Neural cell (in vitro differentiated cells): ENCODE data around the gene TRIM25. TPM values are rescaled to one million over a fixed set of nuclear protein-coding genes. Genes with fewer than 3 reads are reported as not detected.

Source experiments
- H2AFZ ChIP-seq: fragments of 200-600, 300-800 bp; sonication (generic), shearing (Covaris generic); 2 replicates; pipeline ENCODE4 v1.6.0; 2014; ENCODE audit warnings: low read depth, mild to moderate bottlenecking, antibody characterized with exemption, low read length, moderate library complexity
- H3F3A ChIP-seq: fragments of 200-600 bp; shearing (Covaris generic); 2 replicates; pipeline ENCODE4 v1.6.1; 2016; ENCODE audit warnings: mild to moderate bottlenecking, moderate library complexity, mixed read lengths, antibody characterized with exemption, low read length; ENCODE audit not compliant: insufficient read depth, poor library complexity, severe bottlenecking
- H3K27ac ChIP-seq: fragments of 200-600, 300-800 bp; sonication (generic), shearing (Covaris generic); 2 replicates; pipeline ENCODE4 v1.5.1; 2014; ENCODE audit warnings: mild to moderate bottlenecking, low read length, moderate library complexity
- H3K27me3 ChIP-seq: fragments of 300-800, 200-600 bp; sonication (generic), shearing (Covaris generic); 2 replicates; pipeline ENCODE4 v1.6.0; 2014; ENCODE audit warnings: mild to moderate bottlenecking, low read depth, low read length, moderate library complexity; ENCODE audit not compliant: insufficient read depth
- H3K36me3 ChIP-seq: fragments of 300-800, 200-600 bp; sonication (generic), shearing (Covaris generic); 2 replicates; pipeline ENCODE4 v1.5.1; 2014; ENCODE audit warnings: mild to moderate bottlenecking, antibody characterized with exemption, low read length, moderate library complexity; ENCODE audit not compliant: insufficient read depth
- H3K4me2 ChIP-seq: fragments of 300-800, 200-600 bp; sonication (generic), shearing (Covaris generic); 2 replicates; pipeline ENCODE4 v1.6.0; 2014; ENCODE audit warnings: mild to moderate bottlenecking, low read length
- H3K4me3 ChIP-seq: fragments of 300-800, 200-600 bp; sonication (generic), shearing (Covaris generic); 2 replicates; pipeline ENCODE4 v1.5.1; 2014; ENCODE audit warnings: mild to moderate bottlenecking, low read length, moderate library complexity
- H3K79me2 ChIP-seq: fragments of 200-600 bp; shearing (Covaris generic); replicated peaks from 2 replicates; pipeline ENCODE4 v1.6.0; 2014; ENCODE audit warnings: mild to moderate bottlenecking, low read length, moderate library complexity; ENCODE audit not compliant: insufficient read depth
- H3K9ac ChIP-seq: fragments of 300-800, 200-600 bp; sonication (generic), shearing (Covaris generic); 2 replicates; pipeline ENCODE4 v1.6.1; 2016; ENCODE audit warnings: mild to moderate bottlenecking, low read length, mixed read lengths
- H3K9me2 ChIP-seq: fragments of 200-600 bp; shearing (Covaris generic); 2 replicates; pipeline ENCODE4 v1.6.1; 2016; ENCODE audit warnings: mild to moderate bottlenecking, low read length, mixed read lengths; ENCODE audit not compliant: insufficient read depth
- H3K9me3 ChIP-seq: fragments of 200-600, 300-800 bp; sonication (generic), shearing (Covaris generic); 2 replicates; pipeline ENCODE4 v1.6.1; 2016; ENCODE audit warnings: mild to moderate bottlenecking, mixed run types, low read length, moderate library complexity, mixed read lengths
- H4K20me1 ChIP-seq: fragments of 200-600 bp; shearing (Covaris generic); 2 replicates; pipeline ENCODE4 v1.6.1; 2016; ENCODE audit warnings: mild to moderate bottlenecking, mixed run types; ENCODE audit not compliant: insufficient read depth
- EP300 ChIP-seq: fragments of 450-650 bp; conservative IDR thresholded peaks from 2 replicates; pipeline ENCODE4 v1.6.1; 2014; ENCODE audit warnings: antibody characterized with exemption, mild to moderate bottlenecking, moderate library complexity; ENCODE audit not compliant: poor library complexity, severe bottlenecking
- EZH2 ChIP-seq: fragments of 200-600, 300-800 bp; shearing (Covaris generic), sonication (generic); IDR thresholded peaks from 2 replicates; pipeline ENCODE4 v1.6.1; 2014; ENCODE audit warnings: antibody characterized with exemption, low read length, borderline replicate concordance, mild to moderate bottlenecking; ENCODE audit not compliant: insufficient read depth, poor library complexity, severe bottlenecking
- MXI1 ChIP-seq: fragments of 450-650 bp; conservative IDR thresholded peaks from 2 replicates; pipeline ENCODE4 v1.6.1; 2014; ENCODE audit warnings: antibody characterized with exemption, mild to moderate bottlenecking; ENCODE audit not compliant: poor library complexity, severe bottlenecking
- POLR2AphosphoS5 ChIP-seq: IDR thresholded peaks from 2 replicates; pipeline ENCODE4 v1.6.1; 2012
- RAD21 ChIP-seq: fragments of 450-650 bp; conservative IDR thresholded peaks from 2 replicates; pipeline ENCODE4 v1.6.1; 2014; ENCODE audit warnings: antibody characterized with exemption, mild to moderate bottlenecking, moderate library complexity
- SMC3 ChIP-seq: fragments of 450-650 bp; conservative IDR thresholded peaks from 2 replicates; pipeline ENCODE4 v1.6.1; 2014; ENCODE audit warnings: antibody characterized with exemption, mild to moderate bottlenecking, moderate library complexity; ENCODE audit not compliant: poor library complexity
- TAF1 ChIP-seq: IDR thresholded peaks from 2 replicates; pipeline ENCODE4 v1.6.1; 2012; ENCODE audit warnings: low read depth
- polyA plus RNA-seq: library from polyadenylated mRNA; depleted of rRNA; stranded (reverse); fragments of >200 nt; gene quantifications from 2 replicates; pipeline ENCODE4 v1.2.3, GENCODE V29; 2014
- TF ChIP-seq, protein P1 (sequence below): fragments of 450-650 bp; IDR thresholded peaks from 2 replicates; pipeline ENCODE4 v1.5.1; 2014; ENCODE audit warnings: antibody characterized with exemption, mild to moderate bottlenecking, moderate library complexity; ENCODE audit not compliant: poor library complexity, severe bottlenecking
- TF ChIP-seq, protein P2 (sequence below): IDR thresholded peaks from 2 replicates; pipeline ENCODE4 v1.6.1; 2012; ENCODE audit warnings: borderline replicate concordance

The TRIM25 gene
- polyA plus RNA-seq, 1 donor from 2014 or later, result 1.7 TPM

DNA sequence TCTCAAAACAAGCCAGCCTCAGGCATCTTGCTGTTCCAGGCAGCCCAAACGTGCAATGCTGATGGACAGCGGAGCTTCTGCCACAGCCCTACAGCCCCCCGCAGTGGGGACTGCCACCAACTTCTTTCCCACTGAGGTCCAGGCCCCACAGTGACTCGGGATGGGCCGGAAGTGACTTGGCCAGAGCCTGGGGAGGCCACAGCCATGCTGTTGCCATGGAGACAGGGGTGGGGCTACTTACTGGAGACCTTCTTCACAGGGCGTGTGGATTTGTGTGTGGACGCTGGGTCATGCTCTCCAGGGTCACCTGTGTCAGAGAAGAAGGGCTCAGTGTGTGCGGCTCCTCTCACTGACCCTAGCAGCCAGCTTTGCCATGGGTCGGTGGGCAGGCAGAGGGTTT, 15.0 kb downstream of the TRIM25 start:
- no peaks in the 10 kb centered on the region for H4K20me1 ChIP-seq
- H3K27ac ChIP-seq, result no peak overlapping the region
- H3K9ac ChIP-seq, result no peak overlapping the region
- no peaks in the 10 kb centered on the region for H3K9me2 ChIP-seq
- no peak overlapping the region for H3K4me3 ChIP-seq
- H3K27me3 ChIP-seq, result no peaks in the 10 kb centered on the region
- H3K4me2 ChIP-seq, result no peak overlapping the region
- TF ChIP-seq RAD21 (no peak), TAF1 (no peak), MXI1 (no peak), EP300 (no peak), SMC3 (no peak), EZH2 (no peak), POLR2AphosphoS5 (no peak)
- TF ChIP-seq, protein P1, sequence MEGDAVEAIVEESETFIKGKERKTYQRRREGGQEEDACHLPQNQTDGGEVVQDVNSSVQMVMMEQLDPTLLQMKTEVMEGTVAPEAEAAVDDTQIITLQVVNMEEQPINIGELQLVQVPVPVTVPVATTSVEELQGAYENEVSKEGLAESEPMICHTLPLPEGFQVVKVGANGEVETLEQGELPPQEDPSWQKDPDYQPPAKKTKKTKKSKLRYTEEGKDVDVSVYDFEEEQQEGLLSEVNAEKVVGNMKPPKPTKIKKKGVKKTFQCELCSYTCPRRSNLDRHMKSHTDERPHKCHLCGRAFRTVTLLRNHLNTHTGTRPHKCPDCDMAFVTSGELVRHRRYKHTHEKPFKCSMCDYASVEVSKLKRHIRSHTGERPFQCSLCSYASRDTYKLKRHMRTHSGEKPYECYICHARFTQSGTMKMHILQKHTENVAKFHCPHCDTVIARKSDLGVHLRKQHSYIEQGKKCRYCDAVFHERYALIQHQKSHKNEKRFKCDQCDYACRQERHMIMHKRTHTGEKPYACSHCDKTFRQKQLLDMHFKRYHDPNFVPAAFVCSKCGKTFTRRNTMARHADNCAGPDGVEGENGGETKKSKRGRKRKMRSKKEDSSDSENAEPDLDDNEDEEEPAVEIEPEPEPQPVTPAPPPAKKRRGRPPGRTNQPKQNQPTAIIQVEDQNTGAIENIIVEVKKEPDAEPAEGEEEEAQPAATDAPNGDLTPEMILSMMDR, result no peak
- no peaks in the 10 kb centered on the region for H3K79me2 ChIP-seq
- no peak overlapping the region for H2AFZ ChIP-seq
- no peaks in the 10 kb centered on the region for H3F3A ChIP-seq
- no peaks in the 10 kb centered on the region for H3K9me3 ChIP-seq
- H3K36me3 ChIP-seq, result no peaks in the 10 kb centered on the region

DNA sequence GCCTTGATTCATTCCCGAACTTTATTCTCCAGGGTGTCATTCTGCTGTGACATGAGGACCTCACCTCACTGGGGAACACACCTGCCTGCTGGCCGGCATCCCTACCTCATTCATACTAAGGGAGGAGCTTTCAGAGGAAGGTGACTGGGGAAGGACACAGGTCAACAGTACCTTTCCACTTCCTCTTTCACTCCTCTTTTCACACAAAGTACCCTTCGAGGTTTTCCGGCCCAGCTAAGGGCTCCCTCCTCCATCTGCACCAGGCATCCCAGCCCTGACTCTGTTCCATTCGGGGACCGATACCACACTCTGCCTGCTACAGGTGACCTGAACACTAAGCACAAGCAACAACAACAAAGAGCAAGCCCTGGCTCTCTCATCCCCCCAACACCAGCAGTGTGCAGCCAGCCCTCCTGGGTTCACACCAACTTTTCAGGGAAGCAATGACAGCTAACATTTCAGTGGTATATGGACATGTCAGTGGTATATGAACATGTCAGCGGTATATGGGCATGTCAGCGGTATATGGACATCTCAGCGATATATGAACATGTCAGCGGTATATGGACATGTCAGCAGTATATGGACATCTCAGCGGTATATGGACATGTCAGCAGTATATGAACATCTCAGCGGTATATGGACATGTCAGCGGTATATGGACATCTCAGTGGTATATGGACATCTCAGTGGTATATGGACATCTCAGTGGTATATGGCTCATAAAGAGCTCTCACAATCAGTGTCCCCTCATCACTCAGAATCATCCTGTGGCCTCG, 16.0 kb downstream of the TRIM25 start:
- no peaks in the 10 kb centered on the region for H3K79me2 ChIP-seq
- no peaks in the 10 kb centered on the region for H3K9me3 ChIP-seq
- H3K36me3 ChIP-seq, result no peaks in the 10 kb centered on the region
- no peak overlapping the region for H3K9ac ChIP-seq
- H3K27ac ChIP-seq, result no peak overlapping the region
- no peak overlapping the region for H3K4me2 ChIP-seq
- no peak overlapping the region for H3K4me3 ChIP-seq
- TF ChIP-seq EZH2 (no peak), MXI1 (no peak), TAF1 (no peak), SMC3 (no peak), RAD21 (no peak), EP300 (no peak), POLR2AphosphoS5 (no peak)
- TF ChIP-seq, protein P2, sequence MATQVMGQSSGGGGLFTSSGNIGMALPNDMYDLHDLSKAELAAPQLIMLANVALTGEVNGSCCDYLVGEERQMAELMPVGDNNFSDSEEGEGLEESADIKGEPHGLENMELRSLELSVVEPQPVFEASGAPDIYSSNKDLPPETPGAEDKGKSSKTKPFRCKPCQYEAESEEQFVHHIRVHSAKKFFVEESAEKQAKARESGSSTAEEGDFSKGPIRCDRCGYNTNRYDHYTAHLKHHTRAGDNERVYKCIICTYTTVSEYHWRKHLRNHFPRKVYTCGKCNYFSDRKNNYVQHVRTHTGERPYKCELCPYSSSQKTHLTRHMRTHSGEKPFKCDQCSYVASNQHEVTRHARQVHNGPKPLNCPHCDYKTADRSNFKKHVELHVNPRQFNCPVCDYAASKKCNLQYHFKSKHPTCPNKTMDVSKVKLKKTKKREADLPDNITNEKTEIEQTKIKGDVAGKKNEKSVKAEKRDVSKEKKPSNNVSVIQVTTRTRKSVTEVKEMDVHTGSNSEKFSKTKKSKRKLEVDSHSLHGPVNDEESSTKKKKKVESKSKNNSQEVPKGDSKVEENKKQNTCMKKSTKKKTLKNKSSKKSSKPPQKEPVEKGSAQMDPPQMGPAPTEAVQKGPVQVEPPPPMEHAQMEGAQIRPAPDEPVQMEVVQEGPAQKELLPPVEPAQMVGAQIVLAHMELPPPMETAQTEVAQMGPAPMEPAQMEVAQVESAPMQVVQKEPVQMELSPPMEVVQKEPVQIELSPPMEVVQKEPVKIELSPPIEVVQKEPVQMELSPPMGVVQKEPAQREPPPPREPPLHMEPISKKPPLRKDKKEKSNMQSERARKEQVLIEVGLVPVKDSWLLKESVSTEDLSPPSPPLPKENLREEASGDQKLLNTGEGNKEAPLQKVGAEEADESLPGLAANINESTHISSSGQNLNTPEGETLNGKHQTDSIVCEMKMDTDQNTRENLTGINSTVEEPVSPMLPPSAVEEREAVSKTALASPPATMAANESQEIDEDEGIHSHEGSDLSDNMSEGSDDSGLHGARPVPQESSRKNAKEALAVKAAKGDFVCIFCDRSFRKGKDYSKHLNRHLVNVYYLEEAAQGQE, result no peak
- TF ChIP-seq, protein P1, result no peak
- no peaks in the 10 kb centered on the region for H3F3A ChIP-seq
- H2AFZ ChIP-seq, result no peak overlapping the region
- no peaks in the 10 kb centered on the region for H3K9me2 ChIP-seq
- no peaks in the 10 kb centered on the region for H4K20me1 ChIP-seq
- no peaks in the 10 kb centered on the region for H3K27me3 ChIP-seq
